Measurements from ENCODE around the gene PIK3AP1.

DNA sequence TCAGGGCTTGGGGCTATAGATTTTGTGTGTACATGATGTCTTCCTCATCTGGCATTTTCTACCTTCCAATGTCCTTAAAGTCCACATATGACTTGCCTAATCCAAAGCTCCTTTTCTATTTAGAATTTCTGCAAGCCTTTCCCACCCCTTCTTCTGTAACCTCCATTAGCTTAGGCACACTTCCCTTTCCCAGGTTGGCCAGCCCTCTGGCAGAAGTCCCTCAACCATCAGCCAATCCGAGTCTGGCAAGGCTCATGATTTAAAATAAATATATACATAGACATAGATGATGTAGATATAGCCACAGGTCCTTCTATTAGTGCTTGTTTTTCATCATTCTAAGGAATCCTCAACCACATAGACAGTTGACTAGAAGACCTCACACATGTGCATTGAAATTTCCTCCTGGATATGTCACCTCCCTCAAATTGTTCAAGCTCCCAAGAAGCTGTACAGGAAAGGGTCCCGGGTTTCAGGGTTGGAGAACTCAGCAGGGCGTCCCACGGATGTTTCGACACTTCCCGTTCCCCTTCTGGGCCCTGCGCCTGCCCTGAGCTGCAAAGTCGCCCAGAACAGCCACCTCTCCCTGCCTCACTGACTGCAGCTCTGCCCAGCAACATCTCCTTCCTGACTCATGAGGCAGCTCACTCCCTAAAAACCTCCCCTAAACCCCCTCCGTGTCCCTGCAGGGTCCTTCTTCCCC is 20.4 kb upstream of the PIK3AP1 start:
- no peak for TF ChIP-seq ESRRA (IDR thresholded peaks at IDR 0.05; ENCODE audit: low read length)
- no peak for TF ChIP-seq CTCF (IDR thresholded peaks at IDR 0.05 in 2 of 3, conservative IDR thresholded peaks at IDR 0.05 in 1 of 3; ENCODE audit: control insufficient read depth in 2 of 3, extremely low read depth in 1 of 3, insufficient read depth in 1 of 3, low read depth in 3 of 3, low read length in 3 of 3)
- TF ChIP-seq RAD21 (IDR thresholded peaks at IDR 0.05; ENCODE audit: insufficient read depth, low read depth, low read length): no peak
- TF ChIP-seq, protein P1, sequence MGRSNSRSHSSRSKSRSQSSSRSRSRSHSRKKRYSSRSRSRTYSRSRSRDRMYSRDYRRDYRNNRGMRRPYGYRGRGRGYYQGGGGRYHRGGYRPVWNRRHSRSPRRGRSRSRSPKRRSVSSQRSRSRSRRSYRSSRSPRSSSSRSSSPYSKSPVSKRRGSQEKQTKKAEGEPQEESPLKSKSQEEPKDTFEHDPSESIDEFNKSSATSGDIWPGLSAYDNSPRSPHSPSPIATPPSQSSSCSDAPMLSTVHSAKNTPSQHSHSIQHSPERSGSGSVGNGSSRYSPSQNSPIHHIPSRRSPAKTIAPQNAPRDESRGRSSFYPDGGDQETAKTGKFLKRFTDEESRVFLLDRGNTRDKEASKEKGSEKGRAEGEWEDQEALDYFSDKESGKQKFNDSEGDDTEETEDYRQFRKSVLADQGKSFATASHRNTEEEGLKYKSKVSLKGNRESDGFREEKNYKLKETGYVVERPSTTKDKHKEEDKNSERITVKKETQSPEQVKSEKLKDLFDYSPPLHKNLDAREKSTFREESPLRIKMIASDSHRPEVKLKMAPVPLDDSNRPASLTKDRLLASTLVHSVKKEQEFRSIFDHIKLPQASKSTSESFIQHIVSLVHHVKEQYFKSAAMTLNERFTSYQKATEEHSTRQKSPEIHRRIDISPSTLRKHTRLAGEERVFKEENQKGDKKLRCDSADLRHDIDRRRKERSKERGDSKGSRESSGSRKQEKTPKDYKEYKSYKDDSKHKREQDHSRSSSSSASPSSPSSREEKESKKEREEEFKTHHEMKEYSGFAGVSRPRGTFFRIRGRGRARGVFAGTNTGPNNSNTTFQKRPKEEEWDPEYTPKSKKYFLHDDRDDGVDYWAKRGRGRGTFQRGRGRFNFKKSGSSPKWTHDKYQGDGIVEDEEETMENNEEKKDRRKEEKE (IDR thresholded peaks at IDR 0.05): no peak
- no peak for TF ChIP-seq ZNF207 (IDR thresholded peaks at IDR 0.05; ENCODE audit: borderline replicate concordance)
- TF ChIP-seq POLR2A (IDR thresholded peaks at IDR 0.05; ENCODE audit: low read depth, low read length): no peak
- no peak for TF ChIP-seq RBBP5 (conservative IDR thresholded peaks at IDR 0.05)
- no peak for TF ChIP-seq FOXK2 (IDR thresholded peaks at IDR 0.05)
- no peak for TF ChIP-seq PRDM15 (CRISPR knock-in tag; IDR thresholded peaks at IDR 0.05)
- TF ChIP-seq TCF7 (IDR thresholded peaks at IDR 0.05; ENCODE audit: borderline replicate concordance): no peak
- no peak for TF ChIP-seq EP300 (IDR thresholded peaks at IDR 0.05; ENCODE audit: borderline replicate concordance in 1 of 2, control insufficient read depth in 1 of 2, low read depth in 2 of 2, low read length in 2 of 2)
- no peak for TF ChIP-seq POLR2AphosphoS5 (IDR thresholded peaks at IDR 0.05; ENCODE audit: low read length)

Measured in GM12878 (cell line).